GM19023 (cell line): ENCODE data around the gene MFSD6.
"Not testable (repeated sequence)": the region's sequence is repeated elsewhere in the genome, so short reads cannot be mapped to it uniquely, and the experiment has no call there.

Source experiments
- ATAC-seq: cut with Tn5 transposase; IDR thresholded peaks from one replicate; pipeline ENCODE4 v1.9.1; 2021; ENCODE audit warnings: mild to moderate bottlenecking, moderate library complexity; ENCODE audit not compliant: unreplicated experiment

MFSD6 gene

DNA sequence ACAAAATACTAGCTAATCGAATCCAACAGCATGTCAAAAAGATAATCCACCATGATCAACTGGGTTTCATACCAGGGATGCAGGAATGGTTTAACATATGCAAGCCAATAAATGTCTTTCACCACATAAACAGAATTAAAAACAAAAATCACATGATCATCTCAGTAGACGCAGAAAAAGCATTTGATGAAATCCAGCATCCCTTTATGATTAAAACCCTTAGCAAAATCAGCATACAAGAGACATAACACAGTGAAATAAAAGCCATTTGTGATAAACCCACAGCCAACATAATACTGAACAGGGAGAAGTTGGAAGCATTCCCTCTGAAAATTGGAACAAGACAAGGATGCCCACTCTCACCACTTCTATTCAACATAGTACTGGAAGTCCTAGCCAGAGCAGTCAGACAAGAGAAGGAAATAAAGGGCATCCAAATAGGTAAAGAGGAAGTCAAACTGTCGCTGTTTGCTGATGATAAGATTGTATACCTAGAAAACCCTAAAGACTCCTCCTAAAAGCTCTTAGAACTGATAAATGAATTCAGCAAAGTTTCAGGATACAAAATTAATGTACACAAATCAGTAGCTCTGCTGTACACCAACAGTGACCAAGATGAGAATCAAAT, 86.6 kb downstream of the MFSD6 start:
- not testable (repeated sequence) for ATAC-seq

DNA sequence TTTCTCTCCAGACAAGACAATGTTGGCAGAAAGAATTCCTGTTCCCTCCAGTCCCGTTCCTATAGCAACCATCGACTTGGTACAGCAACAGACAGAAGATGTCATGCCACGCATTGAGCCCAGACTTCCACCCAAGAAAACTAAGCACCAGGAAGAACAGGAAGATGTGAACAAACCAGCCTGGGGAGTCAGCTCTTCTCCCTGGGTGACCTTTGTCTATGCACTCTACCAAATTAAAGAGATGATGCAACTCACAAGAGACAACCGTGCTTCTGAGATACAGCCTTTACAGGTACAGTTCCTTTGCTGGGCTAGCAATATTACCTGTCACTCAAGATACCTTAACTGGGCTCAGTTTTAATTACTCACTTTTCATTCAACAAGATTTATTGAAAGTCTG, 89.3 kb downstream of the MFSD6 start:
- ATAC-seq = no peak

DNA sequence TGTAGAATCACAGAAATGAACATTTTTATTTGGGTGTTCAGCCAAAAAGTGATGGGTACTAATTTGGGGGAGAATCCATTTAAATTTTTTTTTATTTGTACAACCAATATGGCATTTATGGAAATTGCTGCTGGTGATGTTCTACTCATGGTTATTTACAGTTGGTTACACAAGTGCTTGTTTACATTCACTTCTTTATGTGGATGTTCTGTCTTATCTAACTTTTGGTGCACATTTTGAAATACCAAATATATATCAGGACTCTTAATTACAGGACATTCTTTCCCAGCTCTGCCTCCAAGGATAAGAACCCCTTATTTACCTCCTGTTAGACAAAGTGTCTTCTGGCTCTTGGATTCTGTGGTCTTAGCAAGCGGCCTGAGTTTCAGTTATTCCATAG, 91.1 kb downstream of the MFSD6 start:
- no peak for ATAC-seq

DNA sequence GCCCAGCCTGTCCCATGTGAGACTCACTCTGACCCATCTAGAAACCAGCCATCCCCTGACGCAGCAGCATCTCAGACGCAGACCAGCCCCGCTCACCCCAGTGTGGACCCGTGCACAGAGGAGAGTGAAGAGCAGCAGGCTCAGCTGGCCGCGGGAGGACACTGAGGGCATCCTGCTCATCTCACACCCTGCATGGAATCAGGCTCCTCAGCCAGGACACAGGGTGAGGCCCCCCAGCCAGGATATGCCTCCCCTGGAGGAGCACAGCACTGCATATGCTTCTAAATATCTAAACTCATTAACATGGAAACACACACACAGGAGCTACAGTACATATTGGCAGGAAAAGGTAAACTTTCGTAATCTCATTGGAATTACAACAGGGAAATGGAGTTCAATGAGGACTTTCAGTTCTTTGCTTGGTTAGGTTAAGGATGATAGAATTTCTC, 91.9 kb downstream of the MFSD6 start:
- ATAC-seq = no peak

DNA sequence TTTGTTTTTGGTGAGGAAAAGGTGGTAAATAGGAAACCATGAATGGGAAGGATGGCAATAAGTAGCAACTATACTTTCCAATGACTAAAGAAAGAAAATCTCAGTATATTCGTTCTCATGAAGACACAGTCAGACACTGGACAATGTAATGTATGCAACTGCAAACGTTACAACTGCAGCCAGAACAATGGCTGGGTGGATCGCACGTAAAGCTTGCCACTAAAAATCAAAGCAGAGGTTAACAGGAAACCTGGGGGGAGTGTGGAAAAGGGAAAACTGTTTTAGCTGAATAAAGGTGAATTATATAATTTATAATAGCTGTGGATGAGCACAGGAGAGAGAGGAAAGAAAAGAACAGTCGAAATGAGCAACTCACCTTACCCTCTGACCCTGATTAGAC, 93.1 kb downstream of the MFSD6 start:
- ATAC-seq = no peak

DNA sequence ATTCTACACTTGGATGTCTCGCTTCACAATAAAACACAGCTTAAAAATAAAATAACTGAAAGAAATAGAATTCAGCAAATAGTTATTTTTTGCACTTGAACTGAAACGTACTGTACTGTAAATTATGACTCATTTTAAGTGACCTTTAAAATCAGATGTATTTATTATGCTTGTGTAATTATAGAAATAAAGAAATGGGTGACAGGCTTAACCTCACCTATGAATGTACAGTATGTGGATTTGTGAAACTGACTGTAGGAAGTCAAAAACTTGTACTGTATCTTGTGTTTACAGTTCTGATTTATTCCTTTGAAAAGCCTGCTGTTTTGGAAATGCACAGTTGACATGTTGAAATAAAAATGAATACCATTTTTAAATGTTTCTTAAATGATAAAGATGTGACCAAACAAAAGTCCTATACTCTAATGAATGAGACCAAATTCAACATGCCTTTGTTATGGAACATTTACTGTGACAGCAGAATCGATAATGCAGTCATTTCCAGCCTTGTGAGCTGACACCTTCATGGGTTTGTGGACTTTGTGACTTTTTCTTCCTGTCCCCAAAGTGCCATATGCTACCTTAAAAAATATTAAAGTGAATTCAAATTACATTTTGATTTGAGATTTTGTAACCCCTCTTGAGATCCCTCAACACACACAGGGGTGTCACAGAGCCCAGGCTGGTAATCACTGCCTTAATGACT, 93.7 kb downstream of the MFSD6 start:
- ATAC-seq = no peak

DNA sequence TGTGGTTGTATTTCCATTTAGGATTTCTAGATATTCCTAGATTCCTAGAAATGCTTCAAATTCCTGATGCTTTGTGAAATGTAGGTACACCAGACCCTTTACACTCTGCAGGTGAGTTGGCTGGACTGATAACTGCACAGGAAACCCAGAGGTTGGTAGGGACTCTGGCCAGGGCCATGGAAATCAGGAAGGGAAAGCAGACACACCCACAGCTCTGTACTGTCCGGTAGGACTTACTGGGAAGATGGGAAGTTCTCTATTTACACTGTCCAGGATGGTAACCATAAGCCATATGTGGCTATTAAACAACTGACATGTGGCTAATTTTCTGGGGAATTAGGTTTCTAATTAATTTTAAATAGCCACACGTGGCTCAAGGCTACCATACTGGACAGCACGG, 94.9 kb downstream of the MFSD6 start:
- ATAC-seq = no peak

DNA sequence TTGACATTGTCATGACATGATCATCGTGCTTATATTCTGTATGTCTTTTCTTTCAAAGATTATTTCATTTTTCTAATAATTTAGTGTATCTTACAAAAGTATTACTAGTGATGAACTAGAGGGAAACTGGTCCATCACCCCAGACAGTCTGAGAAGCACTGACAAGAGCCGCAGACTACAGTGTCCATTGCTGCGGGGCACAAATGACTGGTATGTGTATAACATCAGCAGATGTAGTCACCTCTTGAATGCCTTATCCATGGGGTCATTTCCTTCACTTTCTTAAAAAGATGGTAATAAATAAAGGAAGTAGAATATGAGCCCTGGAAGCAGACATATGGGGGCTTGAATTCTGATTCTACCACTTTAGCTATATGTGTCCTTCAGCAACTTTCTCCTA, 96.8 kb downstream of the MFSD6 start:
- ATAC-seq = no peak

DNA sequence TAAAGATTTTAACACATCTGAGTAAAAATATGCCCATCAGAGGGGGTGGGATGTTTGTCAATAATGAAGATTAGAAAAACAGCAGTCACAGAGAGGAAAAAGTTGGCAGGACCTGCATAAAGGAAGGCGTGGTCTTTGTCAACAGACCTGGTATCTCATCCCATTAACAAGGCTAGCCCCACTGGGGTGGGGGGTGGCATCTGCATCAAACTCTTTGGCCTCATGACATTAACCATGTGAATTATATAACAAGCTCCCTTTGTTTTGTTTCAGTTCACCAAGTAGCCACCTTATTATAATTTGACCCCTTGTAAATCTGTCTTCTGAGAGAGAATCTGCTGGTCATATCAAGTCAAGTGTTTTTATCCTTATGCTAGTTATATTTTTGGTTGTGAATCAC, 97.5 kb downstream of the MFSD6 start:
- ATAC-seq = no peak

DNA sequence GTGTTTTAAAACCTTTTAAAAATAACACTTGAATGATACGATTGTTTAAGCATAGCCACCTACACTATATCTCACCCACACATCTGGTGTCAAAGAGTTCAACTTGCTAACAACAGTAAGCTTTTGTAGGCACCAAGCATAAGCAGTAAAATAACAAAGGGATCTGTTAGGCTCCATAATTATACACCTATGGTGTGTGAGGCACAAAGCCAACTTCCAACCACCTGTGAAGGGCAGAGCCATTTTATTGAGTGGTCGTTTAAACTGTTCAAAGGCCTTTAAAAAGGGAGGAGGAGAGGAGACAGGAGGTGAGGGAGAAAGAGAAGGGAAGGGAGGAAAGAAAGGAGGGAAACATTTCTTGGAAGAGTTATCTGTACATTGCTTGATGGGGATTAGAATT, 98.5 kb downstream of the MFSD6 start:
- no peak for ATAC-seq

DNA sequence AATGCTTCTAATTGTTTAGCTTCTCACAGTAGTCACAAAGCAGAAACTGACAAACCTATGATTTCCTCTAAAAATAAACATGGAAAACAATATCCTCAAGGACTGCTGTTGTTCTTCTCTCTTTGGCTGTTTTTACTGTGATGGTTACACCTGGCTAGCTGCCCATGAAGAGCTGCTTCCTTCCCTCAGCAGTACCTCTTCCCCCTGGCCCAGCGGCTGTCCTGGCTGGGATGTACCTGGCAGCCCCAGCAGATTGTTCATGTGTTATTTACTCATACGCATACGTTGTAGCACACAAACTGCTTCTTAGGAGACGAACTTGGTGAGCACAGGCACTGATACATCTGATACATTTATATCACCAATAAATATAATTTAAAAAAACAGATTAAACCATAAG, 99.0 kb downstream of the MFSD6 start:
- no peak for ATAC-seq

DNA sequence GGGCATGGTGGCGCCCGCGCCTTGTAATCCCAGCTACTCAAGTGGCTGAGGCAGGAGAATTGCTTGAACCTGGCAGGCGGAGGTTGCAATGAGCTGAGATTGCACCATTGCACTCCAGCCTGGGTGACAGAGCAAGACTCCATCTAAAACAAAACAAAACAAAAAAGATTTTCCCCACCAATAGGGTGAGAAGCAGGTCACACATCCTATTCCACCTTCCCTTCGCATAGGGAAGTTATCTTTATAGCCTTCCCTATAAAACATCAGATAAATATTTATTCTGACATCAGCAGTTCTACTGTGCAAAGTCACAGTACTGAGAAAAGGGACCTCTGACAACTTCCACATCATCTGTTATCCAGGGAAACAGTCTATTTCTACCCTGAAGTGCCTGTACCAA, 101.7 kb downstream of the MFSD6 start:
- not testable (repeated sequence) for ATAC-seq

DNA sequence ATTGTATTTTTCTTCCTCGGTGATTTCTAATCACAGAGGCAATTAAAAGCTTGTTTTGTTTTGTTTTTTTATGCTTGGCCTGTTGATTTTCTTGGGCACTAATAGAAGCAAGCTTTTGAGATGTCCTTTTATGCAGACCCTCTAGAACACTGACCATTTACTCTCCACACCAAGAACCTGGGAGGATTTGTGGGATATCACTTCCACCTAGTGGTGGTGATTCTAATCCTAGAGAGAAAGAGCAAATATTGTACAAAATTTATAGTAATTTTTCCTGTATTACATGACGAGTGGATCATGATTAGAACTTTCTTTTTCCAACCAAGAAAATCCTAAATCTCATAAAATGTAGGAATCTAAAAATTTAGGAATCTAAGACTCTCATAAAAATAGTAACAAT, 102.9 kb downstream of the MFSD6 start:
- no peak for ATAC-seq

DNA sequence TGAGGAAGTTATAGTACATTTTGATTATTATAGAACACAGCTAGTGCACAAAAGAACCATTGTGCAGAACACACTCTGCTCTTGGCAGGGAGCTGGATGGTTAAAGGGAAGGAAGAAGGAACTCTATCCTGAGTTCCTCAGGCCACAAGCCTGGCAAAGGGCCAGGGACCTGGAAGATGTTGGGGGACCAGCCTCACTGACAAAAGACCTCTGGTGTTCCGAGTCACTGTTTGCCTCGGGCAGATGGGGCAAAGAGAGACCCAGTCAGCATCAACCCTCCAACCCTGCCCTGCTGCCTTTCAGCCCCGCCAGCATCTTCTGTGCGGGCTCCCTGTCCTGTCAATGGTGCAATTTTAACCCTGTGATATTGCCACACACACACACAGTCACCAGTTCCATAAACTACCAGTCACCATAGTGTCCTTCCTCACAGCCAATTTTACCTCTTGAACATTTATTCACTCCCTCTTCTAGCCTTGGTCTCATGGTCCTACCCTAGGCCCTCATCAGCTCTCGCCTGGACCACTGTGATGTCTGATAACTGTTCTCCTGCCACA, 104.5 kb downstream of the MFSD6 start:
- no peak for ATAC-seq

DNA sequence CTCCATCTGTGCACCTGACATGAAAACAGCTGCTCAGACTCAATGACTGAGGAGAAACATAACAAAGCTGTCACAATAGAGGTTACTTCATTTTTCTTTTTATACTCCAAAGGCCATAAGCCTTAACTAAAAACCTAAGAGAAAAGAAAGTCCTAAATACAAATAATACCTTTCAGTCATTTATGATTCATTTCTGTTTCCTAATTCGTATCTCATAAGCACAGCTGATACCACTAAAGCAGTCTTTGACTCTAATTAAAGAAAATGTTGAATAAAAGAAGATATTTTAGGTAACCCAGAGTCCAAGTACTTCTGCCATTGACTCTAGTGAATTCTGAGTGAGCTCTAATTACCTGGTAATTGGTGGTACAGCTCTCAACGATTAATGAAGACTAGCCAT, 105.7 kb downstream of the MFSD6 start:
- ATAC-seq = no peak

DNA sequence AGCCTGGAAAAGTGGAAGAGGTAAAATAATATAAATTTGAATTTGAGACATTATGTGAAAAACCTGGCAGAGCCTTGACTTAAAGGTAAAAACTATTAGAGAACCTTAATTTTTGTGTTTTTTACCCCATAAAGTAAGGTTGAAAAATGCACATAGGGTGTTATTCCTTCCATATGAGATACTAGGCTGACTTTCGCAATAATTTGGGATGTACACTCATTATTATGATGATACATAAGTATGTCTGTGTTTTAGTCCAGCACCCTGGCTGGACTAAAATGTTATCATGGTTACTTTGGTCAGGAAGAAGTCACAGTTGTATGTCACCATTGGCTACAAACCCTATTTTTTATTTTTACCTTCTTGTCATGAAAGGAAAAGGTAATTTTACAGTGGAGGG, 106.5 kb downstream of the MFSD6 start:
- ATAC-seq = no peak

DNA sequence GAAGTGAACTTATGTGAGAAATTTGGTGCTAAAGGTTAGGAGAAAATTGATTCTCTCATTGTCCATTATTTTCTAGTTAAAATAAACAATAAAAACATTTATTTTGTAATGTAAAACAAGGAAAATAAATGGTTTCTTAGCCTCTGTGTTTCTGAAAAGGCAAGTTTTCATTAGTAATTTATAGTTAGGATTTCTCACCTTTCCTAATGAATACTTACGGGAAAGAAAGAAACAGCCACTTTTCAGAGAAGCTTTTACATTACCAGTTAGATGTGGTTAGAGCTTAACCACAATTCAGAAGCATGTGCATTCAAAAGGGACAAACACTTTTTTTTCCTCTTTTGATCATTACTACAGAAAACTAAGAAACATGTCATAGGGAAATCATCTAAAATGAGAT, 107.5 kb downstream of the MFSD6 start:
- no peak for ATAC-seq

DNA sequence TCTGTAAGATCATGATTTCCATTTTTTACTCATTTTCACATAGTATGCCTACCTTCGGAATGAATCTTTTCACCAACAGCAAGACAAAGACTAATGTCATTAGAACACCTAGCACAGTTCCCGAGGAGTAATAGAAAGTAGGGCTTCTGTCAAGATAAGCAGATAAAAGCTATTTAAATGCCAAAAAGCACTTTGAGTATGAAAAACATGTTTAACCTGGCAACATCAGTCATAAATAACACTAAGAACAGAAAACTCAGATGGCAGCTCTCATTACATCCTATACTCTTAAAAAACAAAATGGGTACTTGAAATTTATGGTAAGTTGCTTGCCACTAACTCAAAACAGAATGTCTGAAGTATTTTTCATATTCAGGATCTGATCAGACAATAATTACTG, 109.3 kb downstream of the MFSD6 start:
- no peak for ATAC-seq

DNA sequence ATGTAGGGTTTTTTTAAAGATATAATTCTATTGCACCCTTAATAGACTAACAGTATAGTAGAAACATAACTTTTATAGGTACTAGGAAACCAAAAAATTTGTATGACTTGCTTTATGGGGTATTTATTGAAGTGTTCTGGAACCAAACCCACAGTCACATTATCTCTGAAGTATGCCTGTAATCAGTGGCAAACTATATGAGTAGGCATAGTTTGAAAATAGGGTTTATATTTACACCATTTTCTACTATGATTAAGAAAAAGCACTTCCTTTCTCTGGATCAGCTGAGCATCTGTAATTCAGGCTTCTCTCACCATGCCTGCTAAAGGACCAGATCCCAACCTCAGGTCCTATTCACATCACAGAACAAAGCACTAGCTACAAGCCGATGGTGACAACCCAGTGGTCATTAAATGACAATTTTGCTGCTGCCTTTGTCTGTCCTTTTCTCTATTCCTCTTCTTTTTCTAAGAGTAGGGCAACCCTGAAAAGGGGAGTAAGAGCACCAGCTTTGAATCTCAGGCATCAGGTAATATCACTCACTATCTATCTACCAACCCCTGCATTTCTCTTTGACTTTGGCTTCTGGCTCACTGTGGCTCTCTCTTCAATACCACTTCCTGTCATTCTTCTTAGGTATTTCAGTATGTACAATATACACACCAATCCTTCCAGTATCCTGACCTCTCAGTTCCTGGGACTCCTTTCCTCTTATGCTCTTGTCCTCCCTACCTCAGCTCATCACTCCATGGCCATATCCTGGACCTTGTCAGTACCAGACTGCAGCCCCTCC, 112.0 kb downstream of the MFSD6 start:
- ATAC-seq = no peak

DNA sequence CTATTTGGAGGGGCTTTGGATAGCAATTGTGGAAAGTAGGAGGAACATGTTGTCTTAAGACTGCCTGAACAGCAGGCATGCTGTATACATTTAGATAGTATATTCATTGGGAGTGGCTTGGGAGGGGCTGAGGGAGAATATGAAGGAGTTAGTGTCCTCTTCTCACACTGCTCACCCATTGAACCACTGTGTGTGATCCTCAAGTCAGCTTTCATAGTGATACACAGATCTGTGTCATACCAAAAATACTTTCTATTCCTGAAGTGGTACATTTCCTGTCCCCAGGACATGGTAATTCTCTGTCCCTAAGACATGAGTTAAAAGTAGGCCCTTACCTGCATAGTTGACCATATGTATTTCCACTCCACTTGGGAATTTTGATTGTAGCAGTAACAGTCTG, 116.8 kb downstream of the MFSD6 start:
- ATAC-seq = no peak

DNA sequence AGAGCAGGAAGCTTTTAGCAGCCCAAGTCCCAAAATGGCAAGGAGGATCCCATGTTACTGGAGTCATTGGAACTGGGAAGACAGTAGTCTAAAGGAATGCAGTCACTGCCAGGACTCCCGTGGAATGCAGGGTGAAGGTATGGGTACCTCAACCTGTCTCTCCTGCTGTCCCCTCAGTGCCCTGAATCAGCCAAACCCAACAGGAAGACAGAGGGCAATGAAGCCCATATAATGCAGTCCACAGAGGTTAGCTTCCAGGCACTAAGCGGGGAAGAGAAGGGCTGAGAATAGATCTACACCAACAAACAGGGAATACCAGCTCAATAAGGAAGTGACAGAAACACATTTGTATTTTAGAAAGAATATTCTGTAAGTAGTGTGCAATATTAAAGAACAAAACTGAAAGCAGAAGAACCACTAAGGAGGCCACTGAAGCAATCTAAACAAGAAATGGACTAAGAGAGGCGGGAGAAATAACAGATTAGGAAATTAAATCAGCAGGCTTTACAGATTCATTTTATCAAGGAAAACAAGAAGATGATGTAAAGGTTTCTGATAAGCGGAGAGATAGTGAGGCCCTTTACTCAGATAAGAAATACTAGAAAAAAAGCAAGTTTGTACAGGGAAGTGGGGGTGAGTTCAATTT, 118.1 kb downstream of the MFSD6 start:
- no peak for ATAC-seq
